Muscle of leg (tissue), 11 donors: Measurements from ENCODE around the gene CLEC3B. TPM values are rescaled to one million over a fixed set of nuclear protein-coding genes. Genes with fewer than 3 reads are reported as not detected.

Experiments used
- DNase-seq: peaks from one replicate; pipeline ENCODE4 v3.0.0; 2013
- H3K27ac ChIP-seq: one replicate; pipeline ENCODE4 v1.5.1; 2013; ENCODE audit warnings: mild to moderate bottlenecking, low read length, control low read depth
- H3K27me3 ChIP-seq: one replicate; pipeline ENCODE4 v1.6.1; 2013; ENCODE audit warnings: low read length; ENCODE audit not compliant: control insufficient read depth, insufficient read depth
- H3K36me3 ChIP-seq: one replicate; pipeline ENCODE4 v1.6.1; 2013; ENCODE audit warnings: low read length; ENCODE audit not compliant: control insufficient read depth, insufficient read depth
- H3K4me1 ChIP-seq: one replicate; pipeline ENCODE4 v1.6.1; 2013; ENCODE audit warnings: low read length; ENCODE audit not compliant: control insufficient read depth, insufficient read depth
- H3K4me3 ChIP-seq: one replicate; pipeline ENCODE4 v1.5.1; 2013; ENCODE audit warnings: low read length, control low read depth
- H3K9me3 ChIP-seq: replicated peaks from 2 replicates; pipeline ENCODE4 v1.6.1; 2013; ENCODE audit warnings: low read depth, low read length; ENCODE audit not compliant: control insufficient read depth
- WGBS: methylation state at CpG from one replicate; pipeline ENCODE4 v1.1.5; 2013; ENCODE audit warnings: missing lambda C conversion rate; ENCODE audit not compliant: insufficient coverage; 5-methylcytosine and 5-hydroxymethylcytosine counted together
- polyA plus RNA-seq, 8 donors: library from polyadenylated mRNA; unstranded; fragments of 120-200 nt; gene quantifications; one replicate each; pipeline versions ENCODE4 v1.2.1 to v1.2.3, GENCODE V29; 2013; ENCODE audit warnings: inconsistent platforms in 1 of 8, low replicate concordance in 1 of 8; ENCODE audit not compliant: insufficient read length in 8 of 8, insufficient read depth in 1 of 8
- total RNA-seq: library from RNA; stranded (reverse); fragments of 120-200 nt; gene quantifications from one replicate; pipeline ENCODE4 v1.2.4, GENCODE V29; 2013

CLEC3B gene
- total and polyA plus RNA-seq, 9 donors = 79.2 to 184 (median 129) TPM

DNA sequence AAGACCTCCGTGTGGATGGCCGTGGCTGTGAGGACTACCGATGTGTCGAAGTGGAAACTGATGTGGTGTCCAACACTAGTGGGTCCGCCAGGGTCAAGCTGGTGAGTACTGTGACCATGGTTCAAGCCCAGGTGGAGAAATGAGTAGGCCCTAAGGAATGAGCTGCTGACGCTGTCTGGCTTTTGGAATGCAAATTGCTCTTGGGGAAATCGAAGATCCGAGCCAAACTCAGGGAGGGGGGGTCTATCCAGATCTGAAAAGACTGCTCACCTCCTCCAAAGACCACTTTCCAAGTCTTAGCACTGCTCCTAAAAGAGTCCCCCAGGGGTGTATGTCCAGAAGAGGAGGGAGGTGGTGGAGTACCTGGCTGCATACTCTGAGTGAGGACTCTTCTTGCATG, 37.0 kb upstream of the CLEC3B start:
- peaks cover 2% of the 10 kb centered on the region for H3K4me1 ChIP-seq
- WGBS = 85% methylated on average over 5 of the region's 8 CpGs

DNA sequence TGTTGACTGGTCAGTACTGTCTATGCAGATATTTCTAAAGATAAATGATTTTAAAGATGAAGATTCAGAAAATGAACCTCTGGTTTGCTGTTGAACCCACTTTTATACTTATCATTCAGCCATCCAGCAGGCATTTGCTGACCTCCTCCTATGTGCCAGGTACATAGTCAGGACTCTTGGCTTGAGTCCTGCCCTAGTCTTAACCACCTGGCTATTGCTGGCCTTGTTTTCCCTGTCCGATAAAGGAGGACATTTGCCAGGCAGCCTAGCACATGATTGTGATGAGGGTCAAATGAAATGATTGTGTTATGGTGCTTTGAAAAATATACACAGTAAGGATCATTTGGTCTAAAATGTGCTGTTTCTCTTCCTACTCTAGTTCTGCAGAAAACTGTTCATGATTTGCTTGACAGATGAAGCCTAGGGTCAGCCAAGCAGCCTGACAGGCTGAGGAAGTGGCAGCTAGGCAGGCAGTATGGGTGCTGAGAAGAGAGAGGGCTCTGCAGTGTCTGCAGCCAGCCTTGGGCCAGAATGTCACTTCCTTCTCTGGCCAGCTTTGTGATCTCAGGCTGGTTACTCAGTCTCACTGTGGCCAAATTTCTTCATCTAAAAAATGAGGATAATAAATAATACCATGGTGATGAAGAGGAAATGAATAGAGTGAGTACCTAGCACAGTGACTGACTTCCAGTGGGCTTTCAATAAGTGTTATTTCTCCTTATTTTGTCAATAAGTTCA, 36.3 kb upstream of the CLEC3B start:
- peaks cover 36% of the 10 kb centered on the region for H3K36me3 ChIP-seq
- peaks cover 2% of the 10 kb centered on the region for H3K4me1 ChIP-seq
- no peak for DNase-seq
- no peak overlapping the region for H3K27ac ChIP-seq
- WGBS = no CpG with 5 or more reads among the region's 1 CpG
- no peaks in the 10 kb centered on the region for H3K27me3 ChIP-seq
- H3K4me3 ChIP-seq = no peak overlapping the region
- H3K9me3 ChIP-seq = no peaks in the 10 kb centered on the region

More for the DNA sequence above, 37.0 kb upstream of the CLEC3B start:
- DNase-seq = no peak
- no peak overlapping the region for H3K4me3 ChIP-seq
- no peaks in the 10 kb centered on the region for H3K27me3 ChIP-seq
- H3K9me3 ChIP-seq = no peaks in the 10 kb centered on the region
- H3K27ac ChIP-seq = no peak overlapping the region
- H3K36me3 ChIP-seq = peaks cover 35% of the 10 kb centered on the region

DNA sequence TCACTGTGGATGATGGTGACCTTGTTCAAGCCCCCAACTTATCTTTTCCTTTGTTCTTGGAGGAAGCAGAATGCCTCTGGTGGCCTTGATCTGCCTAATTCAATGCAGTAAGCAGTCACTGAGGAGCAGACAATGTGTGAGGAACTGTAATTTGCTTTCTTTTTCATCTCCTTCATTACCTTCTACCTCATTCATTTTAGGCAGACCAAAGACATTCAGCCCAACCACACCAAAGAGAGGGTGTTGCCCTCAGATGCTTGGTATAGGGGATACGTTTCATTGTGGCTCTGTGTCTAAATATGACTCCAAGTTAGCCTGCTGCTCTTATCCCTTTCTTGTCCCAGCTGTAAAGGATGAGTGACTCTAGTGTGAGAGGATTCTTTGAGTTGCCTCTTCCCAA, 34.8 kb upstream of the CLEC3B start:
- peaks cover 10% of the 10 kb centered on the region for H3K4me1 ChIP-seq
- H3K27me3 ChIP-seq = no peaks in the 10 kb centered on the region
- no peak overlapping the region for H3K27ac ChIP-seq
- no peak overlapping the region for H3K4me3 ChIP-seq
- DNase-seq = no peak
- peaks cover 36% of the 10 kb centered on the region for H3K36me3 ChIP-seq
- WGBS = no CpG with 5 or more reads among the region's 1 CpG
- no peaks in the 10 kb centered on the region for H3K9me3 ChIP-seq

DNA sequence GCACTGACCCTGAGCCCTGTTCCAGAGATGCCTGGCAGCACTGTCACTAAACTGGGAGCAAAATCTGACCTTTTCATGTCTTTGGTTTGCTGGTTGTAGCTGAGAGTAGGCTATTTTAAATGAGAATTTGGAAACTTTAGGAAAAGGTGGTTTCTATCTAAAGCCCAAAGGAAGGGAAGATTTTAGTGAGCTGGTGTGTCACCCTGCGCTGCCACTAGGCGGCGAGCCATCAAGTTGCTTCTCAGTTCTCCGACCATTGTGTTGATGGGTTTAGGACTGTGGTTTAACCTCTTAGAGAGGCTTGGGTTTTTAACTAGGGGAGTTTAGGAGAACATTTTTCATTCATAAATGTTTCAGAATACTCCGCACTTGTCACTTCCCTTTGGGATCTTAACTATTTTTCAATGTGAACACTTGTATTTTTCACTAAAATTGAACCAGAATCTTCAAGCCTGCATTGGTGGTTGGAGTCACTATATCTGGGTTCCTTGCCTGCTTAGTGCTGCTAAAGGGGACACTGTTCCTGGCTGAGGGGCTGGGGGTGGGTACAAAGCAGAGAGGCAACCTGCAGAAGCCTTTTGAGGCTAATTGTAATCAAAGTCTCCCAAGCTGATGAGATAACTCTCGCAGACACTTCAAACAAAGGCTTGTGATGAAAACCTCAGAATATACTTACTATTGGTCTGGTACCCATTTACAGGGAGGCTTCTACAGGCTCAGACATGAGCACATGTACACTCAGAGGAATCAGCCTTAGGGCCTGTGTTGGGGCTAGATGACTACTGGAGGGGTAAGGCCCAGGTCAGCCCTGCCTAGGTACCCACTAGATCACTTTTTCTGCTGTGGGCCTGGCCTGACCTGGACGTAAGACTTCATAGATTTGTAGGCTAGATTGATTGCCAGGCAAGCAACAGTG, 33.3 kb upstream of the CLEC3B start:
- no peaks in the 10 kb centered on the region for H3K27me3 ChIP-seq
- peaks cover 48% of the 10 kb centered on the region for H3K36me3 ChIP-seq
- H3K9me3 ChIP-seq = no peaks in the 10 kb centered on the region
- H3K4me1 ChIP-seq = peaks cover 10% of the 10 kb centered on the region
- no peak overlapping the region for H3K27ac ChIP-seq
- no peak for DNase-seq
- no peak overlapping the region for H3K4me3 ChIP-seq
- WGBS = 62% methylated on average over 4 of the region's 7 CpGs

DNA sequence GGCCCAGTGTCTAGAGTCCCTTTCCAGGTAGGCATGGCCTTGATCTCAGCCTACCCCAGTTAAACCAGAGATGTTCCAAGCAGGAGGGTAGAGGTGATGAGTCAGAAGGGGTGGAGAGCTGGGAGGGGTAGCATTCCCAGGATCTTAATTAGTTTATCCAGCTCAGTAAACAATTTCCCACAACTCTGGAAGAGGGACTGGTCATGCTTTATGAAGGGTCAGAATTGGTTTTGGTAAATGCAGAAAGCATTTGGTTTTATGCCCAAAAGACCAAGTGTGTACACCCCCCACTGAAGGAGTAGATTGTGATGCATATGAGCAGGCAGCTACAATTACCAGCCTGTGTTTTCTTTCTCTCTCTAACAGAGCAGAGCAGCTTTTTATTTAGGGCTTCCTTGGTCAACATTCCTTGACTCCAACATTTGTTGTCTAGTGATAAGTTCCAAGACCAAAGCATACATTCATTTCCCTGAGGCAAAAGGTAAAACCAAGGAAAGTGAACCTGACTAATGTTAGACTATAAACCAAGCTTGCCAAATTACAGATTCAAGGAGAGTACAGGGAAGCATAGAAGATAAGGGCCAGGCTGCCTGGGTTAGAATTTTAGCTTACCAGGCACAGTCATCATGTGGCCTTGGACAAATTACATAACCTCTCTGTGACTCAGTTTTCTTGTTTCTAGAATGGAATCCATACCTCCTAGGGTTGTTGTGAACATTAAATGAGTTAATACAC, 32.5 kb upstream of the CLEC3B start:
- no peak for DNase-seq
- peaks cover 56% of the 10 kb centered on the region for H3K36me3 ChIP-seq
- no peak overlapping the region for H3K27ac ChIP-seq
- H3K4me1 ChIP-seq = peaks cover 10% of the 10 kb centered on the region
- no peaks in the 10 kb centered on the region for H3K27me3 ChIP-seq
- no peak overlapping the region for H3K4me3 ChIP-seq
- H3K9me3 ChIP-seq = no peaks in the 10 kb centered on the region

DNA sequence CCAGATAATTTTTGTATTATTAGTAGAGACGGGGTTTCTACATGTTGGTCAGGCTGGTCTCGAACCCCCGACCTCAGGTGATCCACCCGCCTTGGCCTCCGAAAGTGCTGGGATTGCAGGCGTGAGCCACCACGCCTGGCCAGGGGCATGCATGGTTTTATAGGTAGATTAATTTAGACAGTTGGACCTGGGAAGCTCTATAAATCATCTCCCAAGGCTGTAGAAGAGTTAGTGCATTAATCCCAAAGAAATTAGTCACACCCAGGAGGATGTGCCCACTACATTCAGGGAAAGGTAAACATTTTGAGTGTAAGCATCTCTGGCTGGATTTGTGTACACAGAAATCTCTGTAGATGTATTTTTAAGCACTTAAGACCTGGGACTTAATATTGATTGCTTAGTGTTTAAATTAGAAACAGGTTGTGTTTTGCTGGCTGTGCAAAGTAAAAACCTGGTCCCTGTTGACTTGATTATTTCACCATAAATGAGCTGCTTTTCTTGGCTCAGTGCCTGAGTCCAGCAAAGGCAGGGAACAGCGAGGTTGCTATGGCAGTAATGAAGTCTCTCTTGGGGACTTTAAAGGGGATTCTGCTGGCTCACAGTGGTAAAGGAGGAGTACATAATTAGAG, 30.8 kb upstream of the CLEC3B start:
- peaks cover 56% of the 10 kb centered on the region for H3K36me3 ChIP-seq
- peaks cover 10% of the 10 kb centered on the region for H3K4me1 ChIP-seq
- H3K27ac ChIP-seq = no peak overlapping the region
- H3K9me3 ChIP-seq = no peaks in the 10 kb centered on the region
- no peak overlapping the region for H3K4me3 ChIP-seq
- 40% methylated on average over 5 of the region's 8 CpGs for WGBS
- H3K27me3 ChIP-seq = no peaks in the 10 kb centered on the region
- peak; percentile 93 for DNase-seq

DNA sequence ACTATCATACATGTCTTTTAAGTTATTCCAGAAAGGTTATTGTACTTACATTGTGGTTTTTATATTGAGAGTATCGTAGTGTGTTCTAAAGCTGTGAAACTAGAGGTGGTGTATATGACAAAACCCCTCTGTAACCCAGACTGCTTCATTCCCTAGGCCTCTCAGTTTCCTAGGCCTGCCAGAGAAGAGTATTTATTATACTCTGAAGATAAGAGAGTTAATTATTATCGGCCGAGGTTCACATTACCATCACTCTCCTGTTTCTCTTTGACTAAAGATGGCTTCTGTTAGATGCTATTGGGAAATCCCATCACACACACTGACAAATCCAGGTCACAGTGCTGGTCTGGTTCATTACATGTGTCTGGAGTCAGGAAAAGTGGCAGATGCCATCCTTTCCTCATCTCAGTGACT, 29.5 kb upstream of the CLEC3B start:
- peaks cover 10% of the 10 kb centered on the region for H3K4me1 ChIP-seq
- no peak overlapping the region for H3K4me3 ChIP-seq
- DNase-seq = no peak
- peaks cover 55% of the 10 kb centered on the region for H3K36me3 ChIP-seq
- no peak overlapping the region for H3K27ac ChIP-seq
- no peaks in the 10 kb centered on the region for H3K27me3 ChIP-seq
- WGBS = no CpG with 5 or more reads among the region's 3 CpGs
- H3K9me3 ChIP-seq = no peaks in the 10 kb centered on the region

DNA sequence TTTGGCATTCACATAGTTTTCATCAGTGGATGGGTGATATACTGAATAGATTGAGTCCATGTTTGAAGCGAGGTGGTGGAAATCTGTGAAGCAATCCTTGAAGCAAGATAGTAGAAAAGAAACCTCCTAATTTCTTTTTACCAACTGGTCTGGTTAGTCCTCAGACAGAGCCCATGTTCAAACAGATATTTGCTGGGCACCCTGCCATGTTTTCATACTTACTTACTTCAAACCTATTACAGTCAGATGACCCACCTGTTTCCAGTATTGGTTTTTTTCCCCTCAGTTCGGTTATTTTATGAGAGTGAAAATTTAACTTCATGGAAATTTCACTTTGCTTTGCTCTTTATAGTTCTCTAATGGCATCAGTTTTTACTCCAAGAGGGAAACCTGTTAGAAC, 26.3 kb upstream of the CLEC3B start:
- no CpG with 5 or more reads among the region's 2 CpGs for WGBS

DNA sequence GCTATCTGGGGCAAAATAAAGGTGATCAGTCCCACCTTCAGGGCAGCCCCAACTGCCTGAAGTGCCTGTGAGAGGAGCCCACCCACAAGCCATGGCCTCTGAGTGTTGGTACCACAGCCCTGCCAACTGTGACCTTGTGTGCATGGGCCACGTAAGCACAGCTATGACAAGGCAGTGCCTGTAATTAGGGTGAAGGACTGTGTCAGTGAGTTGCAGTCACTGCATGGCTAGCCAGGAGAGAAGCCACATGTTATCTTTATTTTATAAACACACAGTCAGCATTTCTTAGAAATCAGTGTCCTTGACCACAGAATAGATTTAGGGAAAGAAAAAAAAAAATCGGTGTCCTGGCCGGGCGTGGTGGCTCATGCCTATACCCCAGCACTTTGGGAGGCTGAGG, 25.3 kb upstream of the CLEC3B start:
- DNase-seq = no peak
- Histone ChIP-seq H3K4me3 (no peak overlapping the region), H3K27me3 (no peaks in the 10 kb centered on the region), H3K4me1 (peaks cover 12% of the 10 kb centered on the region), H3K9me3 (no peaks in the 10 kb centered on the region), H3K36me3 (peaks cover 51% of the 10 kb centered on the region), H3K27ac (no peak overlapping the region)
- WGBS = 96% methylated on average over 3 of the region's 4 CpGs

More for the DNA sequence above, 26.3 kb upstream of the CLEC3B start:
- Histone ChIP-seq H3K4me1 (peaks cover 18% of the 10 kb centered on the region), H3K9me3 (no peaks in the 10 kb centered on the region), H3K36me3 (peaks cover 44% of the 10 kb centered on the region), H3K4me3 (no peak overlapping the region), H3K27ac (no peak overlapping the region), H3K27me3 (no peaks in the 10 kb centered on the region)
- DNase-seq = no peak
